Stimulated activated naive CD4-positive, alpha-beta T cell treated with Interleukin-2 at 50 U/mL for 16 hours (primary cell): ENCODE measurements around the gene PGP.

Experiments
- DNase-seq: peaks from one replicate; lab custom pipeline; 2025; lab: John Stamatoyannopoulos, UW

The PGP gene

DNA sequence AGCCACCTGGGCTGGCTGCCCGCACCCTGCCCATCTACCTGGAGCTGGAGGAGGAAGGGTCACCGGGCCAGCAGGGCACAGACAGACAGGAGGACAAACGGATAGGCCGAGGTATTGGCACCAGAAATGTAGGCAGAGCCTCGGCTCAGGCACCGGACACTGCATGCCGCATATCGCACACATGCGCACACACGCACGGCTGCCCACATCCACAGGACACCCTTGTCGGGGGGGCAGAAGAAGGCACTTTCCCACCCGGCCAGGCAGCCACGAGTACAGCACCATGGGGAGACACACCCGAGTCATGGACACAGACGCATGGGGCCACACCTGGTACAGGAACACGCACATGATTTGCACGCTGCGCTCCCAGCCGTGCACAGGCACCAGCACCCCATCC lies 32.7 kb downstream of the PGP start:
- no peak for DNase-seq

DNA sequence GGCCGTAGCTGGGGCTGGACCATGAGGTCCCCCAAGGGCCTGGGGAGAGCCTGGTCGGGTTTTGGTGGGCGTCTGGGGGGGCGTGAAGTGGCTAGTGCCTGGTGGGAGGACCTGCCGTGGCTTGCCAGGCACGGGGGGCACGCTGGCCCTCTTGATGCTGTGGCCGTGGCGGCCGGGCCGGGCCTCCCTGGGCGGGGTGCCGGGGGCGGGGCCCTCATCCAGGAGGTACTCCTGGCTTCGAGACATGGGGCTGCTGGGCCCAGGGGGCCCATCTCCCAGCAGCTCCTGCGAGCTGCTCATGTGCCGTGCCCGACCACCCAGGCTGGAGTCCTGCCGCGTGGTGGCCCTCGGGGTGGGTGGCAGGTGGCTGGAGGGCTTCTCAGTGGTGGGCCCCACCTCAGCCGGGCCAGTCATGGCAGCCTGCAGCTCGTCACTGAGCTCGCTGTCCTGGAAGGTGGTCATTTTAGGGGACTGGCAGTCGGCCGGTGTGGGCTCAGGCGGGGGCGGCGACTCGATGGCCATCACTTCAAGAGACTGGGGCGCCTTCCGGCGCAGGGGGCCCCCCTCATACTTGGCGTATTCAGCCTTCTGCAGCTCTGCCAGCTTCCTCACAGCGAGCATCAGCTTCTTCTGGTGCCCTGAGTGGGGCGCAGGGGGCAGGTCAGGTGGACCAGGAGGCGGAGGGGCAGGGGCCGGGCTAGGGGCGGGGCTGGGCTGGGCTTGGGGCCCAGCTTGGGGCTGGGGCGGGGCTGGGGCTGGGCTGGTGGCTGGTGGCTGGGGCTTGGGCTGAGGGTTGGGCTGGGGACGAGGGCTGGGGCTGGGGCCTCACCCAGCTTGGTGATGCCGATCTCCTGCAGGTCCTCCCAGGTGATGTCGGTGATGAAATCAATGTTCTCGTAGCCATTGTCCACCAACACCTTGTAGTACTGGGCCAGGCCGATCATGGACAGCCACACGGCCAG lies 33.4 kb downstream of the PGP start:
- no peak for DNase-seq

DNA sequence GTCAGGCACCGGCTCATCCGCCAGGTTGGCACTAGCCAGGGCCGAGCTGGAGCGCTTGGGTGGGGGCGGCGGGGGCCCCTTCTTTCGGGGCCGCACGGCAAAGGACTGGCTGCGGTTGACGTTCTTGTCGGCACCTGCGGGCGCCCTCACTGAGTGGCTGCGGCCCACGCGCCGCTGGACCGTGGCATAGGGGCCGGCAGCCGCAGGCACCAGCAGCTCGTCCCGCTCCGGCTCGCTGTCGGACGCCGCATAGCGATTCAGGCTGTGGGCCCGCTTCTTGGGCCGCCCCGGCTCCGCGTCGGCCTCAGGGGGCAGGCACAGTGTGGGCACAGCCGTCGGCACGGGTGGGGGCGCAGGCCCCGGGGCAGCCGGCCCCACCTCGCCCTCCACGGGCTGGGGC lies 34.2 kb downstream of the PGP start:
- DNase-seq = no peak

DNA sequence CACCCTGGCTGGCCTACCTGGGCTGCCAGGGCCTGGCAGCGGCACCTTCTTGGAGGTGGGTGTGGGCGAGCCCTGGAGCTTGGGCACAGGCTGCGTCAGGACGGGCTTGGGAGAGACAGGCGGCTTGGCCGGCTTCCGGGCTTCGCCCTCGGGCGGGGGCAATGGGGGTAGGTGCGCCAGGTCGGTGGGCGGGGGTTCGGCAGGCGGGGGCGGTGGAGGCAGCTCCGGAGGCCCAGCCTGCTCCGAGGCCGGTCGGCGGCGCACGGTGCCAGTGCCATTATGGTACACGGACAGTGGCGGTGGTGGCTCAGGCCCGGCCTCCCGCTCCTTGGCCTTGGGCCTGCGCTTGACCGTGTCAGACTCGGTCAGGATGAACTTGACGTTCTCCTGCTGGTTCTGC lies 35.1 kb downstream of the PGP start:
- DNase-seq = no peak

DNA sequence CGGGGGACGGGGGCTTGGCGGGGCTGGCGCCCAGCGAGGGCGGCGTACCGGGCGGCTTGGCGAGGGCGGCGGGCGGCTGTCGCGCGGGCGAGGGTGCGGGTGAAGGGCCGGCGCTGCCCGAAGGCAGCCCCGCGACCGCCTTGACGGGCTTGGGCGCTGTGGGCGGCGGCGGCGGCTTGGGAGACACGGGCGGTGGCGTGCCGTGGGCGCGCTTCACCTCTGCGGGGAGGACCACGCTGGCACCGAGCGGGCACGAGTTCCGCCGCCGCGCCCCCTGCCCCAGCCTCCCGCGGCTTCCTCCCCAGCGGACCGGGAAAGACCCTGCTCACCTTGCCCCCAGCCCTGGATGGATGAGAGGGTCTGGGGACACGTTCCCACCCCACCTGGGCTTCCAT lies 35.5 kb downstream of the PGP start:
- DNase-seq = no peak

DNA sequence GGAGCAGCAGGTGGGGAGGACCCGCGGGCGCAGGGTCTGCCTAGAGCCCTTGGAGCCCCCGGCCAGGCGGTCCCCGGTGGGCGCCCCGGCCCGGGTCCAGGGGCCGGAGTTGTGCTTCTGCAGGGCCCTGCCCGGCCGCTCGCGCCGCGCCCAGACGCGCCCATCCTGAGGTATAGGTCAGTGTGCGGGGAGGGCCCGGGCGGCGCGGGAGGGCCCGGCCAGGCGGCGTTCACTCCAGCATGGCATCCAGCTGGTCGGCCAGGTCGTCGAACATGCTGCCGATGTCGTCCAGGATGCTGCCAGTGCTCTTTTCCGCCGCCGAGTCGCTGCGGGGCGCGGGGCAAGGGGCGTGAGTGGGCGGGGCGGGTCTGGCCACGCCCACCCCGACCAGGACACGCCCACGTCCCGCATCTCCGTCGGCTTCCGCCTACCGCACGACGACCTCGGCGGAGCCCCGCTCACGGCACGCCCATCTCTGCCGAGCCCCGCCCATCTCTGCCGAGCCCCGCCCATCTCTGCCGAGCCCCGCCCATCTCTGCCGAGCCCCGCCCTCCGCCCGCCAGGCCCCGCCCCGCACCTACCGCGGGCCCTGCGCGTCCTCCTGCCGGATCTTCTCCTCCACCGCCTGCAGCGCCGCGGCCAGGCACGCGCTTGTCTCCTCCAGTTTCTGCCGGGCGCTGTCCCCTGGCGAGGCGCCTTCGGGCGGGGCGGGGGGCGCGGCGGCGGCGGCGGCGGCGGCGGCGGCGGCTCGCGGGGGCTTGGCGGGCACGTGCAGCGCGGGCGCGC lies 36.1 kb downstream of the PGP start:
- DNase-seq = no peak

DNA sequence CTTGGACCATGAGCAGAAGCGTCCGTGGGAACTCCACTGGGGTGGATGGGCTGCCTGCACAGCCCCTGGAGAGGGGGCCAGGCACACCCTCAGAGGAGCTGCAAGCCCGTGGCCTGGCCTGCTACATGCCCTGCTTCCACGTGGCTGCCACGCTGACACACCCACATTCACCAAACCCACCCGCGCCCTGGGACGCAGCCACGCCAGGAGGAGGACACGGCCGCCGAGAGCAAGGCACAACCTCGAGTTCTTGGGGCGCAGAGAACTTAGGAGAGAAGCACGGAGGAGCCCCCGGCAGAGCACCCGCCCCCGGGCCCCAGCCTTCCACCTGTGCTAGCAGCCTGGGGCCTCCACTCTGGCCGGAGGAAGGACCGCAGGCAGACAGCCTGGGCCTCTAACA lies 37.1 kb downstream of the PGP start:
- DNase-seq = no peak

DNA sequence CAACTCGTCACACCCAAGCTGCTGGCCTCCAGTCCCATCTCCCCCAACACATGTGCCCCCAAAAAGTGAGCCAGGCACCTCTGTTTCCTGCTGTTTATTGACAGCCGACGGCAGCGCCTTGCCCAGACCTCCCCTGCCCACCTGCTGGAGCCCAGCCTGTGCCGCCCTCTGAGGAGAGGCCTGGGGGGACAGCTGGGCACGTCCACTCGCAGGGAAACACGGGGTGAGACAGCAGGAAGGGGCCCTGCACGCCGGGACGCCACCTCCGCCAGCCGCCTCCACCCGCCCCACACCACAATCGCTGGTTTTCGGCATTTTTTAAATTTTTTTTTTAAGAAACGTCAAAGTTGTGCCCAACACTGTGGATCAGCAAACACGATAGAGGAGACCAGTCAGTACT lies 37.5 kb downstream of the PGP start:
- DNase-seq = no peak

DNA sequence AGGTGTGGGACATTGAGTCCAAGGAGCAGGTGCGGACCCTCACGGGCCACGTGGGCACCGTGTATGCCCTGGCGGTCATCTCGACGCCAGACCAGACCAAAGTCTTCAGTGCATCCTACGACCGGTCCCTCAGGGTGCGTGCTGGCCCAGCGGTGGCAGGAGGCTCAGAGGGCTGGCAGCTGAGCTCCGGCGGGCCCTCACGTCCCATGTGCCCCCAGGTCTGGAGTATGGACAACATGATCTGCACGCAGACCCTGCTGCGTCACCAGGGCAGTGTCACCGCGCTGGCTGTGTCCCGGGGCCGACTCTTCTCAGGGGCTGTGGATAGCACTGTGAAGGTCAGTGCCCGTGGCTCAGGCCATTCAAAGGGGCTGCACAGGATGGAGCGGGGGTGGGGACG lies 38.6 kb downstream of the PGP start:
- DNase-seq = no peak

DNA sequence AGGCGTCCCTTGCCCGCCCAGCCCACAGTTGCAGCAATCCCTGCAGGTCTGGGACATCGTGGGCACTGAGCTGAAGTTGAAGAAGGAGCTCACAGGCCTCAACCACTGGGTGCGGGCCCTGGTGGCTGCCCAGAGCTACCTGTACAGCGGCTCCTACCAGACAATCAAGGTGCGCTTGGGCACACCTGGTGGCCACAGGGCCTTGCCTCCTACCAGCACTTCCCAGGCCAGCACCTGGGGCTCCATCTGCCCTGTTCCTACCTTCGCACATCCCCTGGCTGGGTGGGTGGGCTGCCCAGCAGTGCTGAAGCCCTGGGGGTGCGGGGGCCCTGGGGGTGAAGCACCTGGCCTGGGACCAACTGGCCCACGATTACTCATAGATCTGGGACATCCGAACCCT lies 39.2 kb downstream of the PGP start:
- DNase-seq = no peak

DNA sequence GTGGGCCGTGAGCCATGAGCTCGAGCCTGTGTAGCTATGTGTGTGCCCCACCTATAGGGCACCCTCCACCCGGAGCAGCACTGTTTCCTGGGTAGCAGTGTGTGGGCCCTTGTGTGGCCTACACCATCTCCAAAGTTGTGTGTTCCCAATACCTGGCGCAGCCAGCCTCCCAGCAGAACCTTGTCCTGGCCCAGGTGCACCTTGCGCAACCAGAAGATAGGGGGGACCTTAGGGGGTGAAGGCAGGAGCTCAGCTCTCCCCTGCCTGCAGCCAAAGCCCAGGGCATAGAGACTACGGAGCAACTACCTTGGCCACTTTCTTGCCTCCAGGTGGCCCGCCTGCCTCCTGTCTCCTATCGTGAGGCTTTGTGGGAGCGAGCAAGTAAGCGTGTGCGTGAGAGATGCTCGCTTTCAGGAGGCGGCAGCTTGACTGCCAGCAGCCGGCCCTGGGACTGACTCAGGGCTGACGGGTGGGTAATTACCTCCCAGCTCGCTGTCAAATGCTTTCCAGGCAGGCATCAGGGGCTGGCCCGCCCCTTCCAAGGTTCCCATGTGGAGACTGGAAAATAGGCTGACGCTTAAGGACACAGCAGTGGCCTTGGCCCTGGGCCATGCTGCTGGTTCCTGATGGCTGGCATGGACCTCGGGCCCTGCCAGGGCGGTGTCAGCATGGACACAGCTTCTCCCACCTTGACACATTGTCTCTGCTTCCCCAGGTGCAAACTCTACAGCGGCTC lies 40.1 kb downstream of the PGP start:
- no peak for DNase-seq

DNA sequence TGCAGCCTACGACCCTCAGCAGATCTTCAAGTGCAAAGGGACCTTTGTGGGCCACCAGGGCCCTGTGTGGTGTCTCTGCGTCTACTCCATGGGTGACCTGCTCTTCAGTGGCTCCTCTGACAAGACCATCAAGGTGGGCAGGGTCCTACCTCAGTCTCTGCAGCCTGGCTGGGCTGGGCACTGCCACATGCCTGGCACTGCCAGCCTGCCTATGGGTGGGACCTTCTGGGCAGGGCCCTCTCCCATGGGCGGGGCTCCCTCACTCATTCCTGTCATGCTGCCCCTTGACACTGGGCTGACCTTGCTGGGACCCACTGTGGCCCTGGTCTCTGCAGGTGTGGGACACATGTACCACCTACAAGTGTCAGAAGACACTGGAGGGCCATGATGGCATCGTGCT lies 40.7 kb downstream of the PGP start:
- no peak for DNase-seq

DNA sequence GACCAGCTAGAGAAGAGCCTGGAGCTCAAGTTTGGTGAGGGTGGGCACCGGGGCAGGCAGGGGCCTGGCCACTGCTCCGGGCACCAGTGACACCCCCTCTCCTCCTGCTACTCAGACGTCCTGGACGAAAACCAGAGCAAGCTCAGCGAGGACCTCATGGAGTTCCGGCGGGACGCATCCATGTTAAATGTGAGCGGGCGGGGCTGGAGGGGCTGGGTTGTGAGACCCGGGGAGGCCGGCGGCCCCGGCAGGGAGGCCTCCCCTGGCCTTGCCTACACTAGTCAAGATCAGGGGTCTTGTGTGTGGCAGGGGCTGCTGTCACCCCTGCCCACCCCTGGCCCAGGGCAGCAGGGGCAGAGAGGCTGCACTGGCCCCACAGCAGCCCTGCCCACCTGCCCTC lies 41.3 kb downstream of the PGP start:
- DNase-seq = no peak

DNA sequence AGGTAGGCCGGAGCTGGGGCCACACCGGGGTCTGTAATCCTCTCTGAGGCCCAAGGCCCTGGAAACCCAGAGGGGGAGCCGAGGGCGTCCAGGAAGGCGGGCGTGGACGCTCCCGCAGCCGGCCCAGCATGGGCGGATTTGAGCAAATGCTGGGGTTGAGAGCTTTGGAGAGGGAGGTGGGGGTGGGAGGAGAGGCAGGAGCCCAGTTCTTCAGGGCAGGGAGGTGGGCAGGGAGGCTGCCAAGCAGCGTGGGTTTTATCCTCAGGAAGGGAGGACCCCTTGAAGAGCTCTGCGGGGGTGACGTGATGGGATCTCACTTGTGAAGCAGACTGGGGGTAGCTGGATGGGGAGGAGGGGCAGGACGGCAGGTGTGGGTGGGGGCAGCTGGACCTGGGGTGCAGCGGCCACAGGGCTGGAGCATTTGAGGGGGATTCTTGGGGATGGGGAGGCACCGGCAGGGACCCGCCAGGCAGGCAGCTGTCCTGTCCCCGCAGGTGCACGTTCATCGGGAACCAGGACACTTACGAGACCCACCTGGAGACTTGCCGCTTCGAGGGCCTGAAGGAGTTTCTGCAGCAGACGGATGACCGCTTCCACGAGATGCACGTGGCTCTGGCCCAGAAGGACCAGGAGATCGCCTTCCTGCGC lies 41.8 kb downstream of the PGP start:
- no peak for DNase-seq

DNA sequence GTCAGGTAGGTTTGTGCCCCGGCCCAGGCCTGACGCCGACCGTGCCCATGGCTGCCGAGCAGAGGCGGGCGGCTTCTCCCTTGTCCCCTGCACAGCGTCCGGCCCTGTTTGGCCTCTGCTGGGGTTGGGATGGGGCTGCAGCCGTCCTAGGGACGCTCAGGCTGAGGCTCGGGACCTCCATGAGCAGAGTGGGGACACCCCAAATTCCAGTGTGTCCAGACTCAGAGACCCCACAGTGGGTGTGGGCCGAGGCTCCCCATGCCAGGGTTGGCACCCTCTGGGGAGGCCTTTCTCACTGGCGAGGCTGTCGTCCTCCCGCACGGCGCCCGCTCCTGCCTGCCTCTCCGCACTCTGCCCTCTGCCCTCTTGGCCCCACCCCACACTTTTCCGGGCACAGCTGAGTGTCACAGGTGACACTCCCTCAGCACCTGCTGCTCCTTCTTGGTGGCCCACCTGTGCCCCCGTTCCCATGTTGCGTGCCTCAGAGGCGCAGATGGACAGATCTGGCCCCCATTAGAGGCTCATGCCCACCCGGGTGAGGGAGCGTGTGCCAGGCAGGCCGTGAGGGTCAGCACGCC lies 43.0 kb downstream of the PGP start:
- DNase-seq = no peak

DNA sequence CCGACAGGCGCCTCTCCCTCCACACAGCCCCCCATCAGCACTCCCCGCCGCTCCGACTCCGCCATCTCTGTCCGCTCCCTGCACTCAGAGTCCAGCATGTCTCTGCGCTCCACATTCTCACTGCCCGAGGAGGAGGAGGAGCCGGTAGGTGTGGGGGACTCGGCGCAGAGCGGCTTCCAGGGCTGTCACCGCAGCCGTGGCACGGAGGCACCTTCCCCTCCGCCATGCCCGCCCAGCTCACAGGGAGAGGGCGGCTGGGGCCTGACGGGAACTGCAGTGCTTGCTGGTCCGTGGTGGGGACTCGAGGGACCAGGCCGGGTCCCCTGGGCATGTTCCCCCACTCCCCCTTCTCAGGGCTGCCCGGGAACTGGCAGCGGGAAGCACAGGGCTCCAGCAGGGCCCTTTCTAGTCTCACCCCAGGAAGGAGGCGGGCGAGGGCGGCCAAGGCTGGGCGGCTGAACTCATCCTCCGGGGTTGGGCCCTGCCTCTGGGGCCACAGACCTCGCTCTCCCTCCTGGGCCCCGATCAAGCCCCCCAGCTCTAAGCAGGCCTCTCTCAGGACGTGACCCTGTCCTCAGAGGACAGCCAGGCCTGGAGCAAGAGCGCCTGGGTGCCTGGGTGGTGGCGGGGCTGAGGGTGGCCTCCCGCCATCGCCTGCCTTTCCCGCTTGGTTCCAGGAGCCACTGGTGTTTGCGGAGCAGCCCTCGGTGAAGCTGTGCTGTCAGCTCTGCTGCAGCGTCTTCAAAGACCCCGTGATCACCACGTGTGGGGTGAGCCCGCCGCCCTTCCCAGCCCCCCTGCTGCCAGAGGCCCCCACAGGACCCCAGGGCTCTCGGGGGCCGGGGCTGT lies 43.8 kb downstream of the PGP start:
- no peak for DNase-seq

DNA sequence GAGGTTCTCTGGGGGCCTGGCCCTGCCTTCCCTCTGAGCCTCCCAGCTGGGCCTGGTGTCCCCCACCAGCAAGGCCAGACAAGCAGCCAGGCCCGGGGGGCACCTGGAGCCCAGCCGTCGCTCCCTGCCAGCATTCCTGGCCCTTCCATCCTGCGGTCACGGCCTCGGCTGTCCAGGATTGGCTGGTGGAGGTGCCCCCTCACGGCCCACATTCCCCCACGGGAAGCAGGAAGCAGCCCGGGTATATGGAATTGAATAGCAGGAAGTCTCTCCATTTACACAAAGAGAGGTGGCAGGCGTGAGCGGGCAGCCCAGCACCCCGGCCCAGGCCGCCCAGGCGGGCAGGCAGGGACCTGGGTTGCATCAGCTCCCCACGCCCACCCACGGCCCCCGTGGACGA lies 44.6 kb downstream of the PGP start:
- DNase-seq = no peak

DNA sequence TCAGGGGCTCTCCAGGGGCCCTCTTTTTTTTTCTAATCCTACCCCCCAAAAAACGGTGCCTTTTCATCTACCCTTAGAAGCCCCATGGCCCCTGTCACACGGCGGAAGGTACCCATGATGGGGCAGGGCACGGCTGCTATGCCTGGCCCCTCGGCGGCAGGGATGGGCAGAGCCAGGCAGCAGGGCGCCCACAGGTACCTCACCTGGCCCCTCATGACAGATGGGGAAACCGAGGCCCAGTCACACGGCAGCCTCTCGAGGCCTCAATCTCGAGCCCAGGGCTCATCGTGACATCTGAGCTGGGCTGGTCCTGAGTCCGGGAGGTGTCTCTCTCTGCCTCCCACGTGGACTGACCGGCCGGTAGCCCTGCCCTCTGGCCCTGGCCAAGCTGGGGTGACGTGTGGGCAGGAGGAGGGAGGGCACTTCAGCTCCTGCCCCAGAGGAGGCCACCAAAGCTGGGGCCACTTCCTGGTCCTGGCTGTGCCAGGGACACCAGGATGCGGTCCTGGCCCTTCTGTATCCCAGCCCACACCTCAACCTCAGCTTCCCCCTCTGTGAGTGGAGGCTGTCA lies 47.5 kb downstream of the PGP start:
- DNase-seq = no peak

DNA sequence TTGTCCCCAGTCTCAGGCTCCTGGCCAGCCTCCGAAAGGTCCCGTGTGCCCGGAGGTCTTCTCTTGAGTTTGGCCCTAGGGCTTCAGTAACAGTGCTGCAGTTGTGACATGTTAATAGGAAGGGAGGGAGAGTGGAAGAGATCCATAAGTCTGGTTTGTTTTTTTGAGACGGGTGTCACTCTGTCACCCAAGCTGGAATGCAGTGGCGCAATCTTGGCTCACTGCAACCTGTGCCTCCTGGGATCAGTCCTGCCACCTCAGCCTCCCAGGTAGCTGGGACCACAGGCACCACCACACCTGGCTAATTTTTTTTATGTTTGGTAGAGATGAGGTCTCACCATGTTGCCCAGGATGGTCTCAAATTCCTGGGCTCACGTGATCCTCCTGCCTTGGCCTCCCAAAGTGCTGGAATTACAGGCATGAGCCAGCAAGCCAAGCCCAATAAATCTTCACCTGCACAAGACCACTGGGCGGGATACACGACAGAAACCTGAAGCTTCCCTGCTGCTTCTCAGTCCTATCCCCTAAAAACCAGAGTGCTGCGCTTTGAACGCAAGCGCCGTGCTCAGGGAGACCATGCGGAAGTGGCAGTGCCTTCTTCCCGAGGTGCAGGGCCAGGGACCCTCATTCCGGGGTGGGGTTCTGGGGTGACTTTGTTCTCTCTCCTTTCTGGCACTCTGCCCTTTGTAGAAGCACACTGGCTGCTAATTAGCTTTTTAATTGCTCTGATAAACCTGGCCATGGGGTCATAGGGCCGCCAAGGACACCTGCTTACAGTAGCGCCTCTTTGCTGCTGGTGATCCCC lies 48.2 kb downstream of the PGP start:
- no peak for DNase-seq

DNA sequence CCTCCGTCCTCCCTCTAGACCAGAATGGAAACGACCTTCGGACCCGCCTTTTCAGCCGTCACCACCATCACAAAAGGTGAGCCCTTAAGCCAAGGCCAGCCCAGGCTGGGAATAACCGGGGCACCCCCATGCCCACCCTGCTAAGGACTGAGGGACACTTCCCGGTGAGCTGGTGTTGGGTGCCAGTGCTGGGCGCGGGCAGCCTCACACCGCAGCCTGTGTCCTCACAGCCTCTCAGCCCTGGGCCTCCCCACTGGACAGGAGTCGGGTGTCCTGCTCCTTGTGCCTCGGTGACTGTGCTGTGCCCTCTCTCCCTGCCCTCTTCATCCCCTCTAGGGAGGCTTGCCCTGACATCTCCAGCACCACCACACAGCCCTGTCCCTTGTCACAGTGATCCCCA lies 48.8 kb downstream of the PGP start:
- DNase-seq = no peak
